HK-2 (cell line): ENCODE results near the gene DNMT1.

ENCODE experiments used
- DNase-seq: peaks from one replicate; pipeline ENCODE4 v3.0.0-alpha.2; 2018; ENCODE audit not compliant: unreplicated experiment

The DNMT1 gene

DNA sequence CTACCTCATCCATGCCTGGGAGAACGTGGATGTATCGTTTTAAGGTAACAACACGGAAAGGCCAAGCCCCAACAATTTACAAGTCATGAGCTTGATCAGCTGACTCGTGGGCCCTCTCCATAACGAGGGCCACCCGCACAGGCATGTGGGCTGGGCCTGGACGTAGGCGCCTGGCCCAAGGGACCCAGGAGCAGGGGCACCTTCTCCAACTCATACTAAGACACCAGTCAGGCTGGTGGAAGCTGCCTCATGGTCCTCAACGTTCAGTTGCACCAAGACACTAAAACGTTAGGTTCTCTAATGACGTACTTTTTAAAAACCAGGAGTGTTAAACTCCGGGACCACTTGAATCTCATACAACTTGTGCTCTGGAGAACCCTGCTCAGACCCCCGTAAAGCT, 53.3 kb downstream of the DNMT1 start:
- no peak for DNase-seq

DNA sequence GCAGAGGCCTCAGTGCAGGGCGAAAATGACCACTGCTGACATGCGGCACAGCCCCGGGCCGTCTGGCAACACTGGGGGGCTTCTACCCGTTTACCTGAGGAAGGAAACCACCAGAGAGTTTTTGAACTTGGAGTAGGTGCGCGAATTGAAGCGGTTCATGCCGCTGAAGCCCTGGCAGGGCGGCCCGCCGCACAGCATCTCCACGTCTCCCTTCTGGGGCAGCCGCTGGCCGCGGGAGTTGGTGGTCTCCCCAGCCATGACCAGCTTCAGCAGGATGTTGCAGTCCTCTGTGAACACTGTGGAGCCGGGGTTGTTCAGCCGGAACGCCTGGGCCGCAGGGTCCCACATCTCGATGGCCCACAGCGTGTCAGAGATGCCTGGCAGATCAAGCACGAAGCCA, 54.8 kb downstream of the DNMT1 start:
- no peak for DNase-seq

DNA sequence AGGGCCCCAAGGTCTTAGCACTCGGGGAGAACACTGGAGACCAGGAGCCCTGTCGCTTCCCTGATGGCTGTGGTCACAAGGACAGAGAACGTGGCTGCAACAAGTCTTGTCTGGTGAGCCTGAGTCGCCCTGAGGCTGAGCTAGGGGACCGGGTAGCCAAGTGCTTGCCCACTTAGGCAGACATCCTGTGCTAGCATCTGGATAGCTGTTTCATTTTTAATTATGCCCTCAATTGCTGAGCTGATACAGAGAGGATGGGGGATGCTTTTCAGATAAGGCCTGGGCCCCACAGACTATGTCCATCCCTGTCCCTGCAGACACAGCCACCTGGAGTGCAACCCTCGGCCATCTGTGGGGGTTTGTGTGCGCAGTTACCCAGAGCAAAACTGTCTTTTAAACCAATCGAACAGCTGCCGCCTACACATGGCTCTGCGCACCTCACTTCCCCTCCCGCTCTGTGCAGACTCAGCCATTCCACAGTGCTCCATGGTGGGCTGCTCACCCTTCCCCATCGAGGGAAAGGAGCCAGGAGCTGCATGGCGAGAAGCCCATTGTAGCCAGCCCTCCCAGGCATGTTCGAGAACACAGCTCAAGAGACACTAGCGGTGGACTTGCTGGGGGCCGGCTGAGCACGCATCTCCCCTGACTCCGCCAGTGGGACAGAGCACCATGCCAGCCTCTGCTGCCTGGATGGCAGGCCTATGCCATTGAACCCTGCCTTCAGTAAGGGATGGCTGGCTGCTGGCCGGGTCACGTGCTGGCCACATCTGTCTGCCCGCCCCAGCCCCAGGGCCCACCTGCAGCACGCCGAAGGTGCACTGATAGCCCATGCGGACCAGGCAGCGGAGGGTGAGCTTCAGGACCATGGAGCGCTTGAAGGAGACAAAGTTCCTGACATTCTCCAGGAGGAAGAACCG, 55.6 kb downstream of the DNMT1 start:
- no peak for DNase-seq

DNA sequence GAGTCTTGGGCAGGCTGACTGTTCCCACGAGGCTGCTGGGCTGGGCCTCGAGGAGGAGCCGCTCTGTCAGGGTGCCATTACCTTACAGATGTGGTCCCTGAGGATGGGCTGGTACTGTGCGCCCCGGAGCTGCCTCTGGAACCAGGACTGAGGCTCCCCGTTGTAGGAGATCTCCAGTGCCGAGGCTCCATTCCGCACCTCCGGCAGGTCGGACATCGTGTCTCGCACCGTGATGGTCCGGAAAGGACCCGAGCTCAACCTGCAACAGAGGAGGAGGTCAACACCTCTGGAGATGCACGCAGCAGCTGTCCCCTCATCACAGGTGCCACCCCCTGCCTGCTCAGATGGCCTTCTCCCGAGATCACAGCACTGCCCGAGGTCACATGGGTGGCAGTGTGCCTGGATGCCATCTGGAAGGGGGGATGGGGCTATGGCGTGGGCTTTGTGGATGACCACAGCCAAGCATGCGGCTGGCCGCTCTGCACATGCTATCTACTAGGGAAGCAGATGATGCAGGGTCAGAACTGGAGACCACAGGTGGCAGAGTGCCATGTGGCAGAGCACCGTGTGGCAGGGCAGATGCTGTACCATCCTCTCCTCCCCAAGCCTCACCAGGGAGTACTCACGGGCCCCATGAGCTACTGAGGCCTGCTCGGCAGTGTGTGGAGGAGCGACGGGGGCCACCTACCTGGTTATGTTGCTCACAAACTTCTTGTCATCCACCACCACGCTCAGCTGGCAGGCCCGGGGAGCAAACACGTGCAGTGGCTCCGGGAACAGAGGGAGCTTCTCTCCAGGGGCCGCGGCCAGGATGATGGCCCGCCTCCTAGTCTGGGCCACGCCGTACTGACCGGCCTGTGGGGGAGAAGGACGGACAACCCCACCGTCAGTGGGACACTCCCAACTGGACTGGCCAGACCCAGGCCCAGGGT, 56.7 kb downstream of the DNMT1 start:
- DNase-seq: no peak

DNA sequence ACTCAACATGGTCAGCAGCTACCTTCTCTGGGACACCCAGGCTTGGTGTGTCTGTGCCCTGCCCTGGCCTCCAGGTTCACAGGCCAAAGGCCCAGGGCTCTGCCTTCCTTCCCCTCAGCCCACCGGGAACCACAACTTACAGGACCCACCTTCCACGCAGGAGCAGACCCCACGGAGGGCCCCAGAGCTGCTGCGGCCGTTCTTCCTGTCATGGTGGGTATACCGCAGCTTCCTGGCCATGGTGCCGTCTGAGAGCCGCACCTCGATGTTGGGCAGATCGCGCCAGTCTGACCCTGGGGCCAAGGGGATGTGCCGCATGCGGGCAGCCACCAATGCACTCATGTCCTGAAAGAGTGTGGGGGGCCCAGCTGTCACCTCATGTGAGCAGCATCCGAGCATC, 57.8 kb downstream of the DNMT1 start:
- DNase-seq: no peak

DNA sequence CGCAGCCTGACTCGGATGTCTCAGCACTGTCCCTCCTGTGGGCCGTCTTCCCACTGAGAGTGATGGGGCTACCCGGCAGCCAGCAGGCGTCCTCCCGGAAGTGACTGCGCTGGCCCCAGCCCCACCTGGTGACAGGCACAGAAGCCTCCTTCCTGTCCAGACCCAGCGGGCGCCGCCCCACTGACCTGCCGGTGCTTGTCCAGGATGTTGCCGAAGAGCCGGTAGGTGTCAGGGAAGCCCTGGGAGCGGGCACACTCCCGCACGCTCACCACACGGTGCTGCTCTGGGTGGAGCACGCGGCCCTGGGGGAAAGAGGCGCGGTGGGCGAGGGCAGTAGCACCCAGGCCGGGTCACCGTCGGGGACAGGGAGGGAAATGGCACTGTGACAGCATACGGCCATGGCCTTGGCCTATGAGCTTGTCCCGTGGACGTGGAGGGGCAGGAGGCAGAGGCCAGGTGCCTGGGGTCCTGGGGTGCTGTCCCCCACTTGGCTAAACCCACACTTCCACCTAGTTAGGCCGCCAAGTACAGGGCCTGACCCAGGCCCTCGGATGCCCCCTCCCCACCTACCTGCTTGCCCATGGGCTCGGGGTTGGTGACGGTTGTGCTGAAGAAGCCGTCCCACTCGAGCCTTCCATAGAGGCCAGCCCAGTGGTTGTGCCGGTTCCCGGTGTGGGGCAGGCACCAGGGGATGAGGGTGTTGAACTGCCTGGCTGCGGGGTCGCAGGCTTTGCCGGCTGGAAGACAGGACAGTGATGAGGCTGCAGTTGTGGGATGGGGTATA, 59.0 kb downstream of the DNMT1 start:
- DNase-seq: no peak

DNA sequence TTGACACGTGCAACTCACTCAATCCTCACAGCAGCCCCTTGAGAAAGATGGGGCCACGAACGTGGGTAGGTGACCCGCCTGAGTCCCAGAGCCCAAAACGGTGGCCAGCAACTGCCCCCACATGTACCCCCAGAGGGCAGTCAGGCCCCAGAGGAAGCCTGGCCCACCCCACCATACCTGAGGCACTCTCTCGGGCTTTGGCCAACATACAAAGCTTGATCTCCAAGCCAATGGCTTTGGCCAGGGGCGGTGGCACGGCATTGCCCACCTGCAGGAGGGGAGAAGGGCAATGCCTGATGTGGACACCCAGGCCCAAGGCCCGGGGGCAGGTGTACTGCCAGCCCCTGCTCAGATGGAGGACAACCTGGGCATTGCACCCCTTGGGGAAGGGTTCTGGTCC, 60.7 kb downstream of the DNMT1 start:
- no peak for DNase-seq

DNA sequence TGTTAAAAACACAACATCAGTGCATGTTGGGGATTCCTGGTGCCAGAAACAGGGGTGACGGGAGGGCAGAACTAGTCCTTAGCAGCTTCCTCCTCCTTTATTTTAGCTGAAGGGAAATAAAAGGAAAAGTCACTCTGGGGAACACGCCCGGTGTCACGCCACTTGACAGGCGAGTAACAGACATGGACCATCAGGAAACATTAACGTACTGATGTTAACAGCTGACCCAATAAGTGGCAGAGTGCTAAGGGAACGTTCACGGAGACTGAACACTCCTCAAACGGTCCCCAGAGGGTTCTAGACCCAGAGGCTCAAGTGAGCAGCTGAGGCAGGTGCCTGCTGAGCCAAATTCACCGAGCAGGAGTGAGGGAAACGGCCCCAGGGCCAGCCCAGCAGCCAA, 61.2 kb downstream of the DNMT1 start:
- DNase-seq: no peak

DNA sequence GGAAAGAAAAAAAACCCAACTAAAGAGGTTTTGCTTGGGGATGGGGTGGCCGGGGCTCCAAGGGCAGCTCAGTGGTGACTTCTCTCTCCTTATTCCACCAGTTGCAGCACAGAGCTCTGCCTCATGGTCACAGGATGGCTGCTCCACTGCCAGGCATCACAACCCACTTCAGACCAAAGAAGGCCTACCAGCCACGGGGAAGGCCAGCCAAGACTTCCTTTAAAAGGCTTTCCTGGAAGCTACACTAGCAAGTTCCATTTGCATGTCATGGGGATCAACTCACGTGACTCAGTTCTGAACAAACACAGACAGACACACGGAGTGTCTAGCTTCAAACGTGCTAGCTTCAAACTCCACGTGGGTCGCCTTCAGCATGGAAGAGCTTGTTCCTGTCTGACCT, 61.8 kb downstream of the DNMT1 start:
- DNase-seq: no peak

DNA sequence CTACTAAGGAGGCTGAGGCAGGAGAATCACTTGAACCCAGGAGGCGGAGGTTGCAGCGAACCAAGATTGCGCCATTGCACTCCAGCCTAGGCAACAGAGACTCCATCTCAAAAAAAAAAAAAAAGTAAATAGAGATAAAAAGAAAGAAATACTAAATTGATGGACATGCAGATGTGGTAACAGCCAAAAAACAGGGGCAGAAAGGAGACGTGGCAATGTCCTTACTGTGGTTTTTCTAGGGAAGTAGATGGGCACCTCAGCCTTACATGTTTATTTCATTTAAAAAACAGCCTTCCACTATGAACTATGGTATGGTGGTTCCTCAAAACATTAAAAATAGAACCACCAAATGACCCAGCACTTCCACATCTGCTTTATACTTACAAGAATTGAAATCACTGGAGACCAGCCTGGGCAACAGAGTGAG, 68.5 kb downstream of the DNMT1 start:
- no peak for DNase-seq

DNA sequence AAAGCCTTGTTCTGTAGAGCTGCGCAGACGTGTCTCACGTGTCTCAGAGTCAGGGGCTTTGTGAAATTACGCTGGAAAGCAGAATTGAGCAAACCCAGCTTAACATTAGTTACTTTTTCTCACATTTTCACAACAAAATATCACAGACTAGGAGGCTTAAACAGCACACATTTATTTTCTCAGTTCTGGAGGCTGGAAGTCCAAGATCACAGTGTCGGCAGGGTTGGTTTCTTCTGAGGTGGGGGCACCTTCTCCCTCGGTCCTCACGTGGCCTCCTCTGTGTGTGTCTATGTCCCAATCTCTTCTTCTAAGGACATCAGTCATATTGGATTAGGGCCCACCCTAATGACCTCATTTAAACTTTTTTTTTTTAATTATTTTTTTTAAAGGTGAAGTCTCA, 70.3 kb downstream of the DNMT1 start:
- DNase-seq: no peak

DNA sequence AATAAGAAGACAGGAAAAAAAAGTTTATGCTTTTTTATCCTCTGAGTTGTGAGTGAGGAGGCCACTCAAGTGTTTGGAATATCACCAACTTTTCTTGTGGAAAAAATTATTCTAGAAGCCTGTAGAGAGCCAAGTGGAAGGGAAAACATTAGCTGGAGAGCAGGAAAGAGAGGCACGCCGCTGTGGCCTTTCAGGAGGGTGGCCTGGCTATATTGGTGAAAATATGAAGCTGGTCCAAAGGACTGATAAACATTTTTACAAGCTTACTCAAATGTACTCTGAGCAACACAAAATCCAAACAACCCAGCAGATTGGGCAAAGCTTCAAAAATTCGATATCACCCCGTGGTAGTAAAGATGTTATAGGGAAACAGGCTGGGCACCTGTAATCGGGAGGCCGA, 72.7 kb downstream of the DNMT1 start:
- DNase-seq: no peak

DNA sequence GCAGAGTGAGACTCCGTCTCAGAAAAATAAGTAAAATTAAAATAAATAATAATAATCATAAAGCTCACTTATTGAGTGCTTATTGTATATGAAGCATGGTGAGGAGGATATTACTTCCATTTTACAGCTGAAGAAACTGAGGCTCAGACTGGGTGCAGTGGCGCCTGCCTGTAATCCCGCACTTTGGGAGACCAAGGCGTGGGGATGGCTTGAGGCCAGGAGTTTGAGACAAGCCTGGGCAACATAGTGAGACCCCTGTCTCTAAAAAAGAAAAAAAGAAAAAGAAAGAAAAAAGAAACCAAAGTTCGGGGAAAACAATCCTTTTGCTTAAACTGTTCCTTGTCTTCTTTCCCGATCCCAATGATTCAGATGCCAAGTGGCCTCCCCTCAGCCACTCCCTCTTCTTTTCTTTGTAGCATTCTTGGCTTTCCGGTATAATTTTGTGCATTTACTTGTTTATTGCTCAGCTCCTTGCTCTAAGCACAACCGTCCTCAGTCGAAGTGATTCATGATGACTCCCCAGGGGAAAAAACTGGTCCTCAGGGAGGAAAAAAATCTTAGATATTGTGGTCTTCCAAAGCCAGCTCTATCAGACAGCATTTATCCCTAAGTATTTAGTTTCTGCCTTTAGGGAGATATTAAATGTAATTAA, 74.1 kb downstream of the DNMT1 start:
- no peak for DNase-seq

DNA sequence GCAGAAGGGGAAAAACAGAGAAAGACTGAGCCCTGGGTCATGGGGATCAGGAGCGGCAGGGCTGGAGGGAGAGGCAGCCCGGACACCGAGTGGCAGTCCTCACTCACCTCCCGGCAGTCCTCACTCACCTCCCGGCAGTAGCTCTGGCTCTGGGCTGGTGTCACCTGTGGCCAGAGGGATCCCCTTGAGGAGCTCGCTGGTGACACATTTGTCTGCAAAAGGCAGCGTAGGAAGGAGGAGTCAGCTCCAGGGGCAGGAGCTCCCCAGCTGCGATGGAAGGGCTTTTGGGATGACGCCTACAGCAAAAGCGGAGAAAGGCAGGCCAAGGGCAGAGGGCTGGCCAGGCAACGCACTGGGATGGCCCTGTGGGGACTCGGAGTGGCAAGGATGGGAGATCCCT, 75.8 kb downstream of the DNMT1 start:
- DNase-seq: no peak

DNA sequence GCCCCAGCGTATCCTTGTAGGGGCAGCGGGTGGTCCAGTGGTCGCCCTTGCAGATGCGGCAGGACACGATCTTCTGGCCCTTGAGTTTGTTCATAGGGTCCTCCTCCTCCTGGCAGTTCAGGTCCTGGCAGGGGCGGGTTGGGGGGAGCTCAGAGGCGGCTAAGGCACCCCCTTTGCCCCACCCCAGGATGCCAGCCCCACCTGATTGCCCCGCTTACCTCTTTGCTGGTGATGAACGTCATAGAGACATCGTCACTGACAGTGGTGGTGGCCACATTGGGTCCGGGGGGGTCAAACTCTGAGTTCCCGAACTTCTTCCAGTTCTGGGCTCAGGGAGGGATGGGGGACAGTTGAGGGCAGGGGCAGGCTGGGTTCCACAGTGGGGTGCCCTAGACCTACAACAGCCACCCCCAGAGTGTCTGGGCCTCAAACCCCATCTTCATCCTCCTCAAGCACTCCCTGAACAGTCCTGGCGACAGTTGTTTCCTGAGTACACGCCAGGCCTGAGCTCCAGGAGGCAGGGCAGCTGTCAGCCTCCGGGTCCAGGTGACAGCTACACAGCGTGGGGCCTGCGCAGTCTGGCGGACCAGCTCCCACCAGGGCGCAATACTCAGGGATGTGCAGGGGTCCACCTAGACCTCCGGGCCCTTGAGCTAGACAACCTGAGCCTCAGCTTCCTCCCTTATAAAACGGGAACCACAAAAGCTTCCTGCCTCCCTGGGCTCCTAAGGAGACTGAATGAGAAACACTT, 77.7 kb downstream of the DNMT1 start:
- no peak for DNase-seq

DNA sequence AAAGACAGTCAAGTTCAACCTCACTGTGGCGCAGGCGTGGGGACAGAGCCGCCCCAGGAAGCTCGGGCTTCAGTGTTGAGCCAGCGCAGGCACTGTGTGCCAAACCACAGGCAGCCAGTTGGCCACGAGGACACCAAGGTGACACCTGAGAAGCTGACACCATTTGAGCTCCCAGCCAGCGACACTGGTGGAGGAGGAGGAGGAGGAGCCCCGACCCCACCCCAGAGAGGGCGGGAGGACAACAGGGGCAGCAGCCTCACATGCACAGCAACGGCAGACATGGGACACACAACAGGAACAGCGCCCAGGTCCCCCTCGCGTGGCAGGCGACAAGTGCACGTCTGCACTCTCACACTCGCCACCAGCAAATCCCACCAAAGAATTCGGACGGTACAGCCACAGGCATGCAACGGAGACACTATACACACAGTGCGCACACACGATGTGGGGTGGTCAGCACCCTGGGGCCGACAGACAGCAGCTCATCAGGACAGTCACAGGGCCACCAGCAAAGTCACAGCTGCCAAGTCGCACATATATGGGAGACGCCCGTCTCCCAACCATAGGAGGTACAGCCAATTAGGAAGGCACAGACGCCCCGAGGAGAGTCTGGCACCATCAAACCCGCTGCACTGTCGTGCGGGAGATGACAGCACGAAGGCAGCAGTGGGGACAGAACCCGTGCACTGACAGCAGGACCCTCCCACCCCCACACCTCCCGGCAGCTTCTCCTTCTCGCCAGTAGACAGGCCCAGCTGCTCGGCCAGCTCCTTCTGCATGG, 78.5 kb downstream of the DNMT1 start:
- DNase-seq: no peak

DNA sequence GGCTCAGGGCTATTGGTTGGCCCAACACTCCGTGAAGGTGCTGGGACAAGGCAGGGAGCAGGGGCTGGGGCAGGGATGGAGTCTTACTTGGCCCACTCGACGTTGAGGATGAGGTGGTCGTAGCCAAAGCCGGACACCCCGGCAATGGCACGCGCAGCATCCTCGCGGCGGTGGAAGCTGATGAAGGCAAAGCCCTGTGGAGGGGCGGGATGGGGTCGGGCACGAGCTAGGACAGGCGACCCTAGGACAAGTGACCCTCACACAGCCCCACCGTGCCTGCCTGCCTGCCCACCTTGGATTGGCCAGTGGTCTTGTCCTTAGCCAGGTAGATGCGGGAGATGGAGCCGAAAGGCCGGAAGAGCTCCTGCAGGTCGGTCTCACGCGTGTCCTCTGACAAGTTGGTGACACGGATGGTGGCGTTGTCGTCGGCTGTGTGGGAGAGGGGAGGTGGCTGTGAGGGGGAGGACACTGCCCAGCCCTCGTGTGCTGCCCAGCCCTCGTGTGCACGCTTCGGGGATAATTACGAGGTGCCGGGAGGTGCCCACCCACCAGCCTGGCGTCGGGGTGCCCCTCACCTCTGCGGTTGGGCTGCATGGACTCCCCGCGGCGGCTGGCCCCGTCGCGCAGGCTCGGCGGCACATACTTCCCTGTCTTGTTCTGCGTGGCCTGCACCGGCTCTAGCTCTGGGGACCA, 79.2 kb downstream of the DNMT1 start:
- peak; percentile 36 for DNase-seq

DNA sequence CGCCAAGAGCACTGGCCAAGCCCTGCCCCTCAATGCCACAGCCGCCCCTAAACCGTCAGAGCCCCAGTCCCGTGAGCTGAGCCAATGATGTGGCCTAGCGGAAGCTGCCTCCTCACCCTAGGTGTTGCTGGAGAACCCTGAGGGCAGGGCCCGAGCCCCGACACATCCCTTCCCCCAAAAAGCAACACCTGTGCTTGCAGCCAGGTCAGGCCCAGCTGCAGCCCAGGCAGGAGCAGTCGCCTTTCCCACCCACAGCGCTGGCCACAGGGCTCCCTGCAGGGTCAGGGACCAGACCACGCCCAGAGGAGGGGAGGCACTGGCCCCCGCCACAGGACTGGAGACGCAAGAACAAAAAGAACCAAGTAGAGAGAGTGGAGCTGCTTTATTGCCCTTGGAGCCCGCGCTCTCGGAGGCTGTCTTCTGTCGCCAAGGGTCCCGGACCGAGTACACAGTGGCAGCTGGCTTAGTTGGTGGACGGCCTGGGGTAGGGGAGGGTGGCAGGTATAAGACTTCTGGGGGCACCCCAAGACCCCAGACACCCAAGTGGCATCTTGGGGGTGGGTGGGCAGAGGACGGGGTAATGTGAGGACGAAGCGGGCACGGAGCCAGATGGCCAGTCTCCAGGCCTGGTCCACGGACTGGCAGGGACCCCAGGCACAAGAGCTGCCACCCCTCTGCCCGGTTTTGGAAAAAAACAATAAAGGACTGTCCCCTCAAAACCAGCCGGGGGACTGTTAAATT, 79.9 kb downstream of the DNMT1 start:
- DNase-seq: peak; percentile 45
